PC-9 (cell line): Measurements from ENCODE around the gene PHF19. TPM values are rescaled to one million over a fixed set of nuclear protein-coding genes. Genes with fewer than 3 reads are reported as not detected.

ENCODE experiments used
- BruUV-seq: library from RNA; stranded (reverse); fragments of 400-500 nt; replicated peaks from 2 replicates; lab custom pipeline; 2021; lab: Mats Ljungman, UMichigan
- CTCF ChIA-PET: fragments of 300-600 bp; sonication (Branson Sonifier 250); formaldehyde crosslinking; loops from one replicate; lab custom pipeline; 2022; ENCODE audit warnings: antibody characterized with exemption; lab: Charles Lee
- POLR2A ChIA-PET: fragments of 300-600 bp; sonication (Branson Sonifier 250); formaldehyde crosslinking; loops from one replicate; lab custom pipeline; 2022; ENCODE audit warnings: antibody characterized with exemption; ENCODE audit not compliant: unreplicated experiment; lab: Charles Lee
- DNase-seq, 2 experiments: peaks; one replicate each; pipeline versions ENCODE4 v3.0.0 to v3.0.0-alpha.2; 2015 to 2022; ENCODE audit warnings: mixed read lengths in 1 of 2
- H2AFZ ChIP-seq: fragments of 200-600 bp; sonication (generic); 2 replicates; pipeline ENCODE4 v1.8.1; 2017; ENCODE audit warnings: antibody characterized with exemption
- H3F3A ChIP-seq: fragments of 200-600 bp; sonication (generic); 2 replicates; pipeline ENCODE4 v1.8.1; 2017; ENCODE audit warnings: antibody characterized with exemption, mild to moderate bottlenecking, low read depth; ENCODE audit not compliant: insufficient read depth
- H3K27ac ChIP-seq: fragments of 200-600 bp; sonication (generic); 2 replicates; pipeline ENCODE4 v1.6.1; 2016; ENCODE audit warnings: mixed run types
- H3K27me3 ChIP-seq: fragments of 200-600 bp; sonication (generic); 2 replicates; pipeline ENCODE4 v1.6.1; 2016; ENCODE audit warnings: low read depth, mixed run types; ENCODE audit not compliant: insufficient read depth
- H3K36me3 ChIP-seq: fragments of 200-600 bp; sonication (generic); 2 replicates; pipeline ENCODE4 v1.6.1; 2016; ENCODE audit warnings: low read depth, mixed run types
- H3K4me1 ChIP-seq: fragments of 200-600 bp; sonication (generic); replicated peaks from 2 replicates; pipeline ENCODE4 v1.6.1; 2016; ENCODE audit warnings: mixed run types; ENCODE audit not compliant: insufficient read depth
- H3K4me2 ChIP-seq: fragments of 200-600 bp; sonication (generic); 2 replicates; pipeline ENCODE4 v1.6.1; 2017; ENCODE audit warnings: mixed run types
- H3K4me3 ChIP-seq: fragments of 200-600 bp; sonication (generic); 2 replicates; pipeline ENCODE4 v1.6.1; 2016; ENCODE audit warnings: mixed run types
- H3K79me2 ChIP-seq: fragments of 200-600 bp; sonication (generic); 2 replicates; pipeline ENCODE4 v1.6.1; 2017; ENCODE audit warnings: low read depth, mixed run types
- H3K9me2 ChIP-seq: fragments of 200-600 bp; sonication (generic); 2 replicates; pipeline ENCODE4 v1.8.1; 2017; ENCODE audit warnings: mild to moderate bottlenecking; ENCODE audit not compliant: insufficient read depth
- H3K9me3 ChIP-seq: fragments of 200-600 bp; sonication (generic); 2 replicates; pipeline ENCODE4 v1.8.1; 2016; ENCODE audit warnings: low read depth; ENCODE audit not compliant: insufficient read depth
- H4K20me1 ChIP-seq: fragments of 200-600 bp; sonication (generic); 2 replicates; pipeline ENCODE4 v1.8.1; 2017; ENCODE audit not compliant: insufficient read depth
- EZH2 ChIP-seq: fragments of 200-600 bp; sonication (generic); IDR thresholded peaks from 2 replicates; pipeline ENCODE4 v1.8.0; 2017; ENCODE audit warnings: antibody characterized with exemption, low read depth
- intact Hi-C: fragments of 100-400 bp; cut with micrococcal nuclease; formaldehyde crosslinking; loops from one replicate; pipeline ENCODE4 v1.10.0; 2022; ENCODE audit not compliant: unreplicated experiment
- total RNA-seq: library from RNA; stranded (reverse); gene quantifications from 2 replicates; pipeline ENCODE4 v1.2.3, GENCODE V29; 2021
- TF ChIP-seq, protein P1 (sequence below): fragments of 200-600 bp; sonication (generic); conservative IDR thresholded peaks from 2 replicates; pipeline ENCODE4 v1.6.1; 2017; ENCODE audit warnings: mixed run types, antibody characterized with exemption, mild to moderate bottlenecking, moderate library complexity

PHF19 gene
- total RNA-seq, 1 experiment from 2014 or later = 72.9 TPM

DNA sequence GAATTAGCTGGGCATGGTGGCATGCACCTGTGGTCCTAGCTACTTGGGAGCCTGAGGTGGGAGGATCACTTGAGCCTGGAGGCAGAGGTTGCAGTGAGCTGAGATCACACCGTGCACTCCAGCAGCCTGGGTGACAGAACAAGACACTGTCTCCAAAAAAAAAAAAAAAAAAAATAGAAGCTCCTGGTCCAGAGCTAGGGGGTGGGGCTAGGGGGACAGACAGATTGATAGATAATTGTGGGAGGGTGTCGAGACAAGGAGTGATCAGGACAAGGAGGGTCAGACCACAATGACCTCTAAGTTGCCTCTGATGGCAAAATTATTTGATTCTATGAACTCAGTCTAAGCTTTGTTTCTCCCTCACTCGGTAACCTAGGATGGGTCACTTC, 6.6 kb upstream of the PHF19 start:
- Histone ChIP-seq H3F3A (peaks cover 38% of the 10 kb centered on the region), H3K79me2 (no peaks in the 10 kb centered on the region), H3K27ac (no peak overlapping the region), H3K9me3 (no peaks in the 10 kb centered on the region), H3K4me1 (peaks cover 36% of the 10 kb centered on the region), H3K4me2 (peak overlapping the region; percentile 48; the same call in 1 of the 2 replicates), H3K36me3 (no peaks in the 10 kb centered on the region), H2AFZ (no peak overlapping the region), H4K20me1 (no peaks in the 10 kb centered on the region), H3K27me3 (no peaks in the 10 kb centered on the region), H3K4me3 (no peak overlapping the region), H3K9me2 (no peaks in the 10 kb centered on the region)
- ChIA-PET CTCF (interaction anchor here (0.6 to 1.0 kb wide), 5 partner anchors 16 to 556 kb away, joined by 3 to 5 read pairs (median 4); no protein-coding TSS in a partner anchor), POLR2A (interaction anchor here (0.6 to 1.2 kb wide), 4 partner anchors 10 to 153 kb away, joined by 3 to 24 read pairs (median 8); no protein-coding TSS in a partner anchor)
- intact Hi-C loops = loop anchor here (1.0 kb wide), 1 partner anchor 40 kb away; no protein-coding TSS in a partner anchor
- BruUV-seq = no TSS peak
- no peak for DNase-seq
- TF ChIP-seq, protein P1, sequence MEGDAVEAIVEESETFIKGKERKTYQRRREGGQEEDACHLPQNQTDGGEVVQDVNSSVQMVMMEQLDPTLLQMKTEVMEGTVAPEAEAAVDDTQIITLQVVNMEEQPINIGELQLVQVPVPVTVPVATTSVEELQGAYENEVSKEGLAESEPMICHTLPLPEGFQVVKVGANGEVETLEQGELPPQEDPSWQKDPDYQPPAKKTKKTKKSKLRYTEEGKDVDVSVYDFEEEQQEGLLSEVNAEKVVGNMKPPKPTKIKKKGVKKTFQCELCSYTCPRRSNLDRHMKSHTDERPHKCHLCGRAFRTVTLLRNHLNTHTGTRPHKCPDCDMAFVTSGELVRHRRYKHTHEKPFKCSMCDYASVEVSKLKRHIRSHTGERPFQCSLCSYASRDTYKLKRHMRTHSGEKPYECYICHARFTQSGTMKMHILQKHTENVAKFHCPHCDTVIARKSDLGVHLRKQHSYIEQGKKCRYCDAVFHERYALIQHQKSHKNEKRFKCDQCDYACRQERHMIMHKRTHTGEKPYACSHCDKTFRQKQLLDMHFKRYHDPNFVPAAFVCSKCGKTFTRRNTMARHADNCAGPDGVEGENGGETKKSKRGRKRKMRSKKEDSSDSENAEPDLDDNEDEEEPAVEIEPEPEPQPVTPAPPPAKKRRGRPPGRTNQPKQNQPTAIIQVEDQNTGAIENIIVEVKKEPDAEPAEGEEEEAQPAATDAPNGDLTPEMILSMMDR = no peak
- no peak for TF ChIP-seq EZH2

DNA sequence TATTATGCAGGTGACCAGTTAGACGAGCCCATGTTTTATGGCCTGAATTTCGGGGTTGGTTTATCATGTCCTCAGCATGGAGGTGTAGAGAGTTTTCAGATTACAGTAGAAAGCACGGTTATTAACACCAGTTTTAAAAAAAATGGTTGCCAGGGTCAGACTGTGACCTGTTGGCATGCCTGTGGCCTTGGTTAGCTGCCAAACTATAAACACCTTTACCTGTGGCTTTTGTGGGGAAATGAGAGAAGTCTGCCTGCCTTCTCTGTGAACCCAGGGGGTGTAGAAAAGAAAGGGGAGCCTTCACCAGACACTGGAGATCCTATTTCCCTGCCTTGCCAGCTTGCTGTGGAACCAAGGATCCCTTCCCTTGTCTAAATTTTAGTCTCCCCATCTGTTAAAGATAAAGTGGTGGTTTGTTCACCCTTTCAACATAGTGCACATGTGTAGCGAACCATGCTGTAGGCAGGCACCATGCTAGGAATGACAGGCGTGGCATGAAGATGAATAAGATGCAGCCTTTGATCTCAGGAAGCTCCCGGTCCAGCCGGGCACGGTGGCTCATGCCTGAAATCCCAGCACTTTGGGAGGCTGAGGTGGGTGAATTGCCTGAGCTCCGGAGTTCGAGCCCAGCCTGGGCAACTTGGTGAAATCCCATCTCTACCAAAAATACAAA, 6.1 kb upstream of the PHF19 start:
- peak; percentile 73 to 77 for DNase-seq
- no TSS peak for BruUV-seq

DNA sequence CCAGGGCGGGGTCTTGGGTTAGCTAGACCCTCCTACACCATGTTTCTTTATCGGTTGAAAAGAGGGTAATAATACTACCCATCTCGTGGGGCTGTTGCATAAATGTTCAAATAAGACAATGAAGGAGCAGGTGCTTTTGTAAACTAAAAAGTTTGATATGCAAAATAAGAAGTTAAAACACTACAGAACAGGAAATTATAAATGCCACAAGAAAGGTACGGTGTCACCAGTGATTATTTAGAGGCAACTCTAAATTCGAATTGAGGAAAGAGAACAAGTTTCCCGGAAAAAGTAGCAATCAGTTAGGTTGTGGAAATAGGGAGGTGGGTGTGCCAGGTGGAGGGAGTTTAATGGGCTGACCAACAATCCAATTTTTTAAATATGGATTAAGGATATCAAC, 2.5 kb upstream of the PHF19 start:
- Histone ChIP-seq H3K4me2 (no peak overlapping the region), H3K79me2 (peaks cover 16% of the 10 kb centered on the region), H3K9me2 (no peaks in the 10 kb centered on the region), H3K27me3 (no peaks in the 10 kb centered on the region), H4K20me1 (no peaks in the 10 kb centered on the region), H3K4me3 (no peak overlapping the region), H3K9me3 (no peaks in the 10 kb centered on the region), H3K4me1 (peaks cover 53% of the 10 kb centered on the region), H3K36me3 (no peaks in the 10 kb centered on the region), H3F3A (peaks cover 48% of the 10 kb centered on the region), H2AFZ (no peak overlapping the region), H3K27ac (no peak overlapping the region)
- intact Hi-C loops = no loop called here
- CTCF ChIA-PET = no interaction called here
- BruUV-seq = no TSS peak
- TF ChIP-seq, protein P1 = no peak
- no peak for TF ChIP-seq EZH2
- POLR2A ChIA-PET = interaction anchor here (0.5 kb wide), 1 partner anchor 710 kb away, joined by 3 read pairs; no protein-coding TSS in a partner anchor
- DNase-seq = no peak

More for the DNA sequence above, 6.1 kb upstream of the PHF19 start:
- Histone ChIP-seq H3K27ac (no peak overlapping the region), H2AFZ (no peak overlapping the region), H3K9me2 (no peaks in the 10 kb centered on the region), H3K27me3 (no peaks in the 10 kb centered on the region), H3K9me3 (no peaks in the 10 kb centered on the region), H3K79me2 (no peaks in the 10 kb centered on the region), H3K4me1 (peaks cover 42% of the 10 kb centered on the region), H3K4me2 (peak overlapping the region; percentile 48), H3K36me3 (no peaks in the 10 kb centered on the region), H3F3A (peaks cover 38% of the 10 kb centered on the region), H3K4me3 (no peak overlapping the region), H4K20me1 (no peaks in the 10 kb centered on the region)
- TF ChIP-seq, protein P1 = no peak
- TF ChIP-seq EZH2 = no peak
- ChIA-PET POLR2A (interaction anchor here (0.6 to 1.2 kb wide), 3 partner anchors 10 to 37 kb away, joined by 3 to 24 read pairs (median 7); no protein-coding TSS in a partner anchor), CTCF (interaction anchor here (0.6 to 1.0 kb wide), 2 partner anchors 263 to 329 kb away, joined by 4 read pairs; no protein-coding TSS in a partner anchor)
- intact Hi-C loops = loop anchor here (1.0 kb wide), 1 partner anchor 40 kb away; no protein-coding TSS in a partner anchor
